ENCODE data around the gene TOP2B. TPM values are rescaled to one million over a fixed set of nuclear protein-coding genes. Genes with fewer than 3 reads are reported as not detected.
A peak's percentile ranks its signal among the peaks of the same experiment; 100 is the strongest.

The TOP2B gene
- total RNA-seq, 6 experiments from 2014 or later: 26.3 to 42.3 (median 33.5) TPM

DNA sequence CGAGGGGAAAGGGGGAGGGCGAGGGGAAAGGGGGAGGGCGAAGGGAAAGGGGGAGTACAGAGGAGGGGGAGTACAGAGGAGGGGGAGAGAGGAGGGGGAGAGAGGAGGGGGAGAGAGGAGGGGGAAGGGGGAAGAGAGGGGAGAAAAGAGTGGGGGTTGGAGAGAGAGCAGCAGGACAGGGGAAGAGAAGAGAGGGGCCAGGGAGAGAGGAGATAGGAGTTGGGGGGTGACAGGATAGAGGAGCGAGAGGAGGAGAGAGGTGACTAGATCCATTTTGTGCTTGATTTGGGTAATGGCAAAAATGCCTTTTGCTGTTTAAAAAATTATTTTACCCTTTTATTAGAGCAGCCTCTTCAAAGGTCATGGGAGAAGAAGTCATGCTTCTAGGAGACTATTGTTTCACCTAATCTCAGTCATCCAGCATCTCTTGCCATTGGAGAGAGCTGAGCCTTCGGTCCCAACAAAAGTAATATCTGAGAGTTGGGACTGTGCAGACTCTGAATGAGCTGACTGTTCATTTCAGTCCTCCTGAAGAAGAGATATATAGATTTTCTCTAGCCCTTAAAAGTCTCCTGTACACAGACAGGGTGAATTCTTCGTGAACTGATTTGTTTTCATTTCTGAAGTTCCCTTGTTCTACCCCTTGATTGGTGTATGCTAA is 15.1 kb upstream of the TOP2B start:
- intact Hi-C loops (cut with DNase I): no loop called here
- DNase-seq: no peak
- H3K9me3 ChIP-seq: no peaks in the 10 kb centered on the region
- no peak overlapping the region for H3K4me3 ChIP-seq
- no peaks in the 10 kb centered on the region for H3K4me1 ChIP-seq
- no peak overlapping the region for H3K27ac ChIP-seq
- H3K27me3 ChIP-seq: no peaks in the 10 kb centered on the region
- 79% methylated on average over 5 of the region's 6 CpGs for WGBS (ENCODE audit: insufficient coverage, low coverage, low lambda C conversion rate, missing lambda C conversion rate)
- no peak for ATAC-seq
- TF ChIP-seq, protein P1, sequence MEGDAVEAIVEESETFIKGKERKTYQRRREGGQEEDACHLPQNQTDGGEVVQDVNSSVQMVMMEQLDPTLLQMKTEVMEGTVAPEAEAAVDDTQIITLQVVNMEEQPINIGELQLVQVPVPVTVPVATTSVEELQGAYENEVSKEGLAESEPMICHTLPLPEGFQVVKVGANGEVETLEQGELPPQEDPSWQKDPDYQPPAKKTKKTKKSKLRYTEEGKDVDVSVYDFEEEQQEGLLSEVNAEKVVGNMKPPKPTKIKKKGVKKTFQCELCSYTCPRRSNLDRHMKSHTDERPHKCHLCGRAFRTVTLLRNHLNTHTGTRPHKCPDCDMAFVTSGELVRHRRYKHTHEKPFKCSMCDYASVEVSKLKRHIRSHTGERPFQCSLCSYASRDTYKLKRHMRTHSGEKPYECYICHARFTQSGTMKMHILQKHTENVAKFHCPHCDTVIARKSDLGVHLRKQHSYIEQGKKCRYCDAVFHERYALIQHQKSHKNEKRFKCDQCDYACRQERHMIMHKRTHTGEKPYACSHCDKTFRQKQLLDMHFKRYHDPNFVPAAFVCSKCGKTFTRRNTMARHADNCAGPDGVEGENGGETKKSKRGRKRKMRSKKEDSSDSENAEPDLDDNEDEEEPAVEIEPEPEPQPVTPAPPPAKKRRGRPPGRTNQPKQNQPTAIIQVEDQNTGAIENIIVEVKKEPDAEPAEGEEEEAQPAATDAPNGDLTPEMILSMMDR (IDR thresholded peaks at IDR 0.05): no peak
- no peak for TF ChIP-seq POLR2A (IDR thresholded peaks at IDR 0.05)
- H3K36me3 ChIP-seq: no peaks in the 10 kb centered on the region

GRCh38 chr3:25679166-25679565 is 14.5 kb upstream of the TOP2B start:
- ATAC-seq (no peak), DNase-seq (no peak)
- Histone ChIP-seq H3K27me3 (no peaks in the 10 kb centered on the region), H3K4me3 (no peak overlapping the region), H3K4me1 (no peaks in the 10 kb centered on the region), H3K27ac (no peak overlapping the region), H3K9me3 (no peaks in the 10 kb centered on the region), H3K36me3 (no peaks in the 10 kb centered on the region)
- no peak for TF ChIP-seq POLR2A (IDR thresholded peaks at IDR 0.05)
- TF ChIP-seq, protein P1 (IDR thresholded peaks at IDR 0.05): no peak
- intact Hi-C loops (cut with DNase I): no loop called here
- 68% methylated on average over 2 of the region's 2 CpGs for WGBS (ENCODE audit: insufficient coverage, low coverage, low lambda C conversion rate, missing lambda C conversion rate)

DNA sequence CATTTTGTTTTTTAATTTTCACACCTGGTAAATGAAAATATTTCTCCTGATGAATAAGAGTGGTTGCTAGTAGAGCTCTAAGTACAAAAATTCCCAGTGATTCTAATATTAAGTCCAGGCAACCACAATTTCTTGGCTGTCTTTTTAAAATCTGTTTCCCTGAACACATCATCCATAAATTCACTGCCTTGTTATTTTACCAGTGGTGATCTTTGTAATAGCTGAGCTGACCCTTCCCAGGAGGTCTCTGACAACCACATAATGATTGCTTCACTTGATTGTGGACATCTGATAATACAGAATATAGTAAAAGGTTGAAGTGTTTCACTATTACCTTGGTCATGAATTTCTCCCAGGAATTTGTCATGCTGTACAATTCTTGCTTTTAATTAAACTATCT is 13.9 kb upstream of the TOP2B start:
- TF ChIP-seq POLR2A (IDR thresholded peaks at IDR 0.05): no peak
- TF ChIP-seq, protein P1 (IDR thresholded peaks at IDR 0.05): no peak
- no peaks in the 10 kb centered on the region for H3K9me3 ChIP-seq
- no peaks in the 10 kb centered on the region for H3K4me1 ChIP-seq
- intact Hi-C loops (cut with DNase I): no loop called here
- no peak overlapping the region for H3K27ac ChIP-seq
- DNase-seq (no peak), ATAC-seq (no peak)
- H3K27me3 ChIP-seq: no peaks in the 10 kb centered on the region
- no peak overlapping the region for H3K4me3 ChIP-seq
- H3K36me3 ChIP-seq: no peaks in the 10 kb centered on the region

DNA sequence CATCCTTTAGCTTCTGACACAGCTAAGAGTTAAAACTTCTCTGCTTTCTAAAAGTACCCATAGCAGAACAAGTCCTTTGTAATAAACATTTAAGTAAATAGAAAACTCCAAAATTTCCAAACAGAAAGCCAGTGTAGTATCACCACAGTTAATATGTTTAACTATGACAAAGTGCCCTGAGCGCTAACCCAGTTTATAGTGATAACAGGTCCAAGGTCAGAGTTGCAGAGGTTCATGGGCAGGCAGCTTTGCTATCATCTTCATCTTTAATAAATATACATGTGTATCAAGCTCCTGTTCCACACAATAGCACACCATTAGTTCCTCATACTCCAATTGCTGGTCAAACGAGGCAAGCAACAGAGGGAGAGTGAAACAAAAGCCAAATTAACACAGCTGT is 12.4 kb upstream of the TOP2B start:
- no peak overlapping the region for H3K27ac ChIP-seq
- no peak overlapping the region for H3K4me3 ChIP-seq
- DNase-seq (no peak), ATAC-seq (peak in 1 of 4 donors; percentile 65)
- intact Hi-C loops (cut with DNase I): no loop called here
- TF ChIP-seq POLR2A (IDR thresholded peaks at IDR 0.05): no peak
- TF ChIP-seq, protein P1 (IDR thresholded peaks at IDR 0.05): no peak
- 52% methylated on average over 2 of the region's 2 CpGs for WGBS (ENCODE audit: insufficient coverage, low coverage, low lambda C conversion rate, missing lambda C conversion rate)
- no peaks in the 10 kb centered on the region for H3K27me3 ChIP-seq
- H3K9me3 ChIP-seq: no peaks in the 10 kb centered on the region
- no peaks in the 10 kb centered on the region for H3K4me1 ChIP-seq
- no peaks in the 10 kb centered on the region for H3K36me3 ChIP-seq

DNA sequence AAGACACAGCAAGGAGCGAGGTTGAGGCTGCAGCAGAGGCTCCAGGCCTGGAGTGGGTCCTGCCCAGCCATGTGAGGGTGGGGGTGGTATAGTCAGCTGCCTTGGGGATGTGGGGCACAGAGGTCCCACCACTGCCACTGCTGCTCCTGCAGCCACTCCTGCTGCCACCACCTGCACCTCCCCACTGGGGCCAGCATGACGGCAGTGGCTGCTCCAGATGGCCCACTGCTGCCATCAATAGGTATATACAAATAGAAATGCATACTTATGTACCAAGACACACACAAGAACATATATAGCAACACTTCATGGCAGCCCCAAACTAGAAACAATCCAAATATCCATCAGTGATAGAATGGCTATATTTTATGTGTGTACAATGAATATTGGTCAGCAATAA is 10.0 kb upstream of the TOP2B start:
- no peaks in the 10 kb centered on the region for H3K36me3 ChIP-seq
- intact Hi-C loops (cut with DNase I): no loop called here
- no peak for DNase-seq
- WGBS (ENCODE audit: insufficient coverage, low coverage, low lambda C conversion rate, missing lambda C conversion rate): no CpG with 5 or more reads among the region's 2 CpGs
- H3K27me3 ChIP-seq: no peaks in the 10 kb centered on the region
- no peaks in the 10 kb centered on the region for H3K9me3 ChIP-seq
- no peak overlapping the region for H3K4me3 ChIP-seq
- no peak for TF ChIP-seq POLR2A (IDR thresholded peaks at IDR 0.05)
- TF ChIP-seq, protein P1 (IDR thresholded peaks at IDR 0.05): no peak
- no peak for ATAC-seq
- H3K4me1 ChIP-seq: peaks cover 0 to 5% (median 0%) of the 10 kb centered on the region in 4 donors
- no peak overlapping the region for H3K27ac ChIP-seq
